ENCODE data around the gene SLFN5. TPM values are rescaled to one million over a fixed set of nuclear protein-coding genes. Genes with fewer than 3 reads are reported as not detected.
"Not testable (repeated sequence)": the region's sequence is repeated elsewhere in the genome, so short reads cannot be mapped to it uniquely, and the experiment has no call there.

Gene SLFN5
- polyA plus RNA-seq, 3 donors = 14.0 to 18.6 (median 16.7) TPM

GRCh38 chr17:35241520-35241919, 1.4 kb upstream of the SLFN5 start:
- no peak for DNase-seq (ENCODE audit: low read depth in 3 of 3, low spot score in 2 of 3)

GRCh38 chr17:35242158-35242804, 591 bp upstream of the SLFN5 start:
- DNase-seq (ENCODE audit: low read depth in 3 of 3, low spot score in 2 of 3) = peak; percentile 48 to 69 (median 54)

DNA sequence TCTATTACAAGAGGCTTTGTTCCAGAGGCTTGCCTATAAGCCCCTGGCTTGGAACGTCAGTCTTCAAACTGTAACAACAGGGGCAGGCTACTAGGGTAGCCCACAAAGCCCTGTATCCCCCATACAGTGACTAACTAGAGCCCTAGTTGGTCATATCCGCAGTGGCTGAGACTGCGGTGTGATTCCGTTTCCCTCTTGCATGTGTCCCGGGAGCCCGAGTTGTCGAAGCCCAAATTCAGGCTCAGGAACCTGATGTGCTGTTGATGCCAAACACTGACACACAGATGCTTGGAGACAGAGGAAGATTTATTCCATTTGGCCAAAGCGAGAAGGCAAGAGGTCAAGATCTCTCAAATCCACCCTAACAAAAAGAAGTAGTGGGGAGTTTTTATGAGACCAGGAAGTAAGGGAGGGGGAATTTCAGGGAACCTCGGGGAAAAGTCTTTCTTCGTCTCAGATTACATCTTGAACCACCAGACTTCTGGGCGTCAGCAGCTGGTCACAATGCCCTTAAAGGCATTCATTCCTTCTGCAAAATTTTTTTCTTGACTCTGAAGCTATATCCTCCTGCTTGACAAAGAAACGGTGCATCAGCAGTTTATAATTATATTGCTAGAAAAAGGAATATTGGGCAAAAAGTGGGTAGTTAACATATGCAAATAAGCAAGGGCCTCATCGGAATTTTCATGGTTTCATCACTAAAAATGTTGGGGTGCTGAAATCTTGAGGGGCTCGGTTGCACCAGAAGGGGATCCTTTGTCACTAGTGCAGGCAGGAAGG, 879 bp downstream of the SLFN5 start:
- DNase-seq (ENCODE audit: low read depth in 3 of 3, low spot score in 2 of 3) = peak; percentile 31 to 49 (median 48)

DNA sequence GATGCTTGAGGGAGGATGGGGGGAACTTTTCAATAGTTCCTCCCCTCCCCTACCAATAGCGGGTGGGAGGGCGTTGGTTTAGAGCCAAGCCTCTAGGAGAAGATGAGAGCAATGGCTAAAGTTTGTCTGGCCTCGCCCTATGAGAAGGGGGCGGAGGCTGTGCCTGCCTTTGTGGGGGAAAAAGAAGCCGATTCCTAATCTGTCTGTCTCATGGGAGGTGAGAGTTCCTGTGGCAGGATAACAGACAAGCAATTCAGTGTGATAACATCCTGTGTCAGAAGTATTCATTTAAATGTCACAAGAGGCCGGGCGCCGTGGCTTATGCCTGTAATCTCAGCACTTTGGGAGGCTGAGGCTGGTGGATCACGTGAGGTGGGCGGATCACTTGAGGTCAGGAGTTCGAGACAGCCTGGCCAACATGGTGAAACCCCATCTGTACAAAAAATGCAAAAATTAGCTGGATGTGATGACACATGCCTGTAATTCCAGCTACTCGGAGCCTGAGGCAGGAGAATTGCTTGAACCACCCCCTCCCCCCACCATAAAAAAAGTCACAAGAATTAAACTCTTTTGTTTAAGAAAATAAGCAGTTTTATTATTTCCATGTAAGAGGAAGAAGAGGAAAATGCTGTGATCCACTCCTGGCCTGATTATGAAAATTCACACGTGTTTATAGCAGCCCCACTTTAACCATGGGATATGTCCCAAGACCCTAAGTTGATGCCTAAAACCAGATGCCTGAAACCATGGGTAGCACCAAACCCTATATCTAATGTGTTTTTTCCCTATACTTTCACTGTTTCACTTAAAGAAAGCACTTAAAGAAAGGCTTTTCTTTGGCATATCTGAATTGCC, 1.7 kb downstream of the SLFN5 start:
- DNase-seq (ENCODE audit: low read depth in 3 of 3, low spot score in 2 of 3) = no peak

- no peak for DNase-seq (ENCODE audit: low read depth in 3 of 3, low spot score in 2 of 3)
Observed at GRCh38 chr17:35245196-35245486, 2.3 kb downstream of the SLFN5 start.

DNA sequence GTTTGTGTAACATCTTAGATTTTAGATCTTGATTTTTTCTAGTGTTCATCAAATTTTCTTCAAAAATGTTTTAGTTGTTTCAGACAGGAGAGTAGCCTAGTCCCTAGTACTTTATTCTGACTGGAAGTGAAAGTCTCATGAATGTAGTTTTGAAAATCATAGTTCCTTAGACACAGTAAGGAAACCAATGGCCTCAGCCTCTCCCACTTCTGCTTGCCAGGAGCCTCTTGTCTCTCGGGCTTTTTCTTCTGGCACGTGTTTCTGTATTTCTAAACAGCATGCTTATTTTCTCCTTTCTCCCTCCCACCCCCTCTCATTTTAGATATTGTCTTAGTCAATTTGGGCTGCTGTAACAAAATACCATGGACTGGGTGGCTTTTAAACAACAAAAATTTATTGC, 9.8 kb downstream of the SLFN5 start:
- DNase-seq (ENCODE audit: low read depth in 3 of 3, low spot score in 2 of 3) = no peak

- DNase-seq (ENCODE audit: low read depth in 3 of 3, low spot score in 2 of 3) = no peak
Observed at GRCh38 chr17:35254107-35254773, 11.4 kb downstream of the SLFN5 start.

DNA sequence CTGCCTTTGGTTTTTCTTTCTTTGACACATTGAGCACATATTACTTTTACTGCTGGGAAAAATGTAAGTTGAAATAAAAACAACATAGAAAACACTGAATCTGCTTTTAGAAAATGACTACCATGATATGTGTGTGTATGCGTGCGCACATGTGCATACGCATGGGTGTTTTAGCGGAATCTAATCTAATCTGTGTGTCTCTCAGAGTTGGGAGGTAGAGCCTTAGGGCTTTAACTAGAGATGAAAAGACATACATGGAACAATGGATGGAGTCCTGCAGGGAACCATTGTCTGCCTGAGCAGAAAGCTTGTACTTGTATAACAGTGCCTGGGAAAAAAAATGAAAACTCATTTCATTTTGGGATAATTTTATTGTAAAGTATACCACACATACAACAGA, 12.4 kb downstream of the SLFN5 start:
- DNase-seq (ENCODE audit: low read depth in 3 of 3, low spot score in 2 of 3) = no peak

DNA sequence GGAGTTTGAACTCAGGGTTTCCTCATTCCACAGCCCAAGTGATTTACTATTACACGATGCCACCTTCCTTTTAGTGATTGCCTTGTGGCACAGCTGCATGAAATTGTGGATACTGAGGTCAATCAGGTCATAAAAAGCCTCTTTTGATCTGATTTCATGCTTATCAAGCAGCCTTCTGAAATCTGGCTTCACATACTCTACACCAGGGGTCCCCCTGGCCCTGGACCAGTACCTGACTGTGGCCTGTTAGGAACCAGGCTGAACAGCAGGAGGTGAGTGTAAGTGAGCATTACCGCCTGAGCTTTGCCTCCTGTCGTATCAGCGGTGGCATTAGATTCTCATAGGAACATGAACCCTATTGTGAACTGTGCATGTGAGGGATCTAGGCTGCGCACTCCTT, 13.8 kb downstream of the SLFN5 start:
- DNase-seq (ENCODE audit: low read depth in 3 of 3, low spot score in 2 of 3) = no peak

GRCh38 chr17:35257208-35257659, 14.4 kb downstream of the SLFN5 start:
- peak; percentile 41 to 64 (median 58) for DNase-seq (ENCODE audit: low read depth in 3 of 3, low spot score in 2 of 3)

DNA sequence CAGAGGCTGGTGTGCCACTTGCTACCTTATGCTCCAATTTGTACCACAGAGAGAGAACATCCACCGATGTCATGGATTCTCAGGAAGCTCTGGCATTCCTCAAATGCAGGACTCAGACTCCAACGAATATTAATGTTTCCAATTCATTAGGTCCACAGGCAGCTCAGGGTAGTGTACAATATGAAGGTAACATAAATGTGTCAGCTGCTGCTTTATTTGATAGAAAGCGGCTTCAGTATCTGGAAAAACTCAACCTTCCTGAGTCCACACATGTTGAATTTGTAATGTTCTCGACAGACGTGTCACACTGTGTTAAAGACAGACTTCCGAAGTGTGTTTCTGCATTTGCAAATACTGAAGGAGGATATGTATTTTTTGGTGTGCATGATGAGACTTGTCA, 16.1 kb downstream of the SLFN5 start:
- DNase-seq (ENCODE audit: low read depth in 3 of 3, low spot score in 2 of 3) = no peak

DNA sequence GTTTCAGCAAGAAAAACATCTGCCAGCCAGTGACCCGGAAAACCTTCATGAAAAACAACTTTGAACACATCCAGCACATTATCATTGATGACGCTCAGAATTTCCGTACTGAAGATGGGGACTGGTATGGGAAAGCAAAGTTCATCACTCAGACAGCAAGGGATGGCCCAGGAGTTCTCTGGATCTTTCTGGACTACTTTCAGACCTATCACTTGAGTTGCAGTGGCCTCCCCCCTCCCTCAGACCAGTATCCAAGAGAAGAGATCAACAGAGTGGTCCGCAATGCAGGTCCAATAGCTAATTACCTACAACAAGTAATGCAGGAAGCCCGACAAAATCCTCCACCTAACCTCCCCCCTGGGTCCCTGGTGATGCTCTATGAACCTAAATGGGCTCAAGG, 22.2 kb downstream of the SLFN5 start:
- DNase-seq (ENCODE audit: low read depth in 3 of 3, low spot score in 2 of 3) = no peak

DNA sequence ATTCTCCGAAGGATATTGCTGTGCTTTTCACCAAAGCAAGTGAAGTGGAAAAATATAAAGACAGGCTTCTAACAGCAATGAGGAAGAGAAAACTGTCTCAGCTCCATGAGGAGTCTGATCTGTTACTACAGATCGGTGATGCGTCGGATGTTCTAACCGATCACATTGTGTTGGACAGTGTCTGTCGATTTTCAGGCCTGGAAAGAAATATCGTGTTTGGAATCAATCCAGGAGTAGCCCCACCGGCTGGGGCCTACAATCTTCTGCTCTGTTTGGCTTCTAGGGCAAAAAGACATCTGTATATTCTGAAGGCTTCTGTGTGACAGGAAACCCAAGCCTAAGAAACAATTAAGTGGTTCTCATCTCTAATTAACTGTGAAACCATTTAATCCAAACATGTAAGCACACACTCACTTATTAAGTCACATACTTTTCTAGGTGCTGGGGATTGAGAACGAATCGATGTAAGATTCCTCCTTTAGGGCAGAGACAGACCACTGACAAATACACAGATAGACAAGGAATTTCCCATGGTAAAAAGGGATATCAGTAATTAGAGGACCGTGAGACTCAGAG, 22.8 kb downstream of the SLFN5 start:
- DNase-seq (ENCODE audit: low read depth in 3 of 3, low spot score in 2 of 3) = no peak

- DNase-seq (ENCODE audit: low read depth in 3 of 3, low spot score in 2 of 3) = not testable (repeated sequence)
Observed at GRCh38 chr17:35274167-35275066, 31.5 kb downstream of the SLFN5 start.

DNA sequence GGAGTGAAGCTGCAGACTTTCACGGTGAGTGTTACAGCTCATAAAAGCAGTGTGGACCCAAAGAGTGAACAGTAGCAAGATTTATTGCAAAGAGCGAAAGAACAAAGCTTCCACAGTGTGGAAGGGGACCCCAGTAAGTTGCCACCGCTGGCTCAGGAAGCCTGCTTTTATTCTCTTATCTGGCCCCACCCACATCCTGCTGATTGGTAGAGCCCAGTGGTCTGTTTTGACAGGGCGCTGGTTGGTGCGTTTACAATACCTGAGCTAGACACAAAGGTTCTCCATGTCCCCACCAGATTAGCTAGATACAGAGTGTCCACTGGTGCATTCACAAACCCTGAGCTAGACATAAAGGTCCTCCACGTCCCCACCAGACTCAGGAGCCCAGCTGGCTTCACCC, 35.6 kb downstream of the SLFN5 start:
- DNase-seq (ENCODE audit: low read depth in 3 of 3, low spot score in 2 of 3) = not testable (repeated sequence)

GRCh38 chr17:35278876-35279275, 36.0 kb downstream of the SLFN5 start:
- DNase-seq (ENCODE audit: low read depth in 3 of 3, low spot score in 2 of 3) = not testable (repeated sequence)

DNA sequence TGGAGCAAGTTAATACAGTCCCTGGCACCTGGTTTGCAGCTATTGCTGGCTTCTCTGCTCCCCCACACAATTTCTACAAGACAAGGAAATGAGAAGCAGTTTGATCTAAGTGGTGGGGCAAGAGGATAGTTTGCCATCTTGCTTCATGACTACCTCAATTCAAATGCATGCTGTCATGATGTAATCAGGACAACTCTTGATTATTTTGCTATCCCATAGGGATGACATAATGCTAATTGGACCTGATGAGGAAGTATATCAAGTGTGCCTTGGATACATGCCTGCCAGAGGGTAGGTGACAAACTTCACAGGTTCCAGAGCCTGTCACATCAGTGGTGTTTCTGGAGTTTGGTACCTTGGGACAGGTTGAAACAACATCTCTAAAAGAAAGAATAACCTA, 40.9 kb downstream of the SLFN5 start:
- DNase-seq (ENCODE audit: low read depth in 3 of 3, low spot score in 2 of 3) = no peak

DNA sequence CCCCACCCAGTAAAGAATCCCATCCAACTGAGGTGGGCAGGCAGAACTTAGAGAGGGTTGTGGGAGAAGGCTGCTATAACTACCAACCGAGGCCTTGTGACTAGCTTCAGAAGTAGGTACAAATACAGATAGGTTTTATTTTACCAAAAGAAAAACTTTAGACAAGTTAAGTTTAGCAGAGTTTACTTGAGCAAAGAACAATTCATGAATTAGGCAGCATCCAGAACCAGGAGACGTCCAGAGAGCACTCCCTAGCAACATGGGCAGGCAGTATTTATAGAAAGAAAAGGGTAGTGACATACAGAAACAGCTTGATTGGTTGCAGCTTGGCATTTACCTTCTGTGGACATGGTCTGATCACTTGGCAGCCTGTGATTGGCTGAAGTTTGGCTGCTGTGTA, 42.1 kb downstream of the SLFN5 start:
- no peak for DNase-seq (ENCODE audit: low read depth in 3 of 3, low spot score in 2 of 3)

GRCh38 chr17:35286120-35286781, 43.4 kb downstream of the SLFN5 start:
- no peak for DNase-seq (ENCODE audit: low read depth in 3 of 3, low spot score in 2 of 3)
